ENCODE data around the gene CLN6. TPM values are rescaled to one million over a fixed set of nuclear protein-coding genes. Genes with fewer than 3 reads are reported as not detected.

The CLN6 gene
- polyA plus RNA-seq, 1 donor from 2014 or later = 21.5 TPM

Other genes starting within 250 kb of the CLN6 start
- 16.2 TPM for gene PIAS1, start 175.4 kb downstream of the CLN6 start, polyA plus RNA-seq (ENCODE audit: insufficient read depth, low read depth, low replicate concordance)
- 2.5 TPM for gene CALML4, start 24.4 kb downstream of the CLN6 start, polyA plus RNA-seq (ENCODE audit: insufficient read depth, low read depth, low replicate concordance)
- gene FEM1B, start 48.0 kb upstream of the CLN6 start, polyA plus RNA-seq (ENCODE audit: insufficient read depth, low read depth, low replicate concordance) = 15.5 TPM
- gene ITGA11, start 202.4 kb upstream of the CLN6 start, polyA plus RNA-seq (ENCODE audit: insufficient read depth, low read depth, low replicate concordance) = 1.2 TPM

All from brain (organoid and tissue), 1 donor.